8988T (cell line): ENCODE measurements around the gene AGTR2.
"Not testable (repeated sequence)": the region's sequence is repeated elsewhere in the genome, so short reads cannot be mapped to it uniquely, and the experiment has no call there.

Source experiments
- DNase-seq: peaks from one replicate; pipeline ENCODE4 v3.0.0; 2011

Gene AGTR2, protein sequence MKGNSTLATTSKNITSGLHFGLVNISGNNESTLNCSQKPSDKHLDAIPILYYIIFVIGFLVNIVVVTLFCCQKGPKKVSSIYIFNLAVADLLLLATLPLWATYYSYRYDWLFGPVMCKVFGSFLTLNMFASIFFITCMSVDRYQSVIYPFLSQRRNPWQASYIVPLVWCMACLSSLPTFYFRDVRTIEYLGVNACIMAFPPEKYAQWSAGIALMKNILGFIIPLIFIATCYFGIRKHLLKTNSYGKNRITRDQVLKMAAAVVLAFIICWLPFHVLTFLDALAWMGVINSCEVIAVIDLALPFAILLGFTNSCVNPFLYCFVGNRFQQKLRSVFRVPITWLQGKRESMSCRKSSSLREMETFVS

DNA sequence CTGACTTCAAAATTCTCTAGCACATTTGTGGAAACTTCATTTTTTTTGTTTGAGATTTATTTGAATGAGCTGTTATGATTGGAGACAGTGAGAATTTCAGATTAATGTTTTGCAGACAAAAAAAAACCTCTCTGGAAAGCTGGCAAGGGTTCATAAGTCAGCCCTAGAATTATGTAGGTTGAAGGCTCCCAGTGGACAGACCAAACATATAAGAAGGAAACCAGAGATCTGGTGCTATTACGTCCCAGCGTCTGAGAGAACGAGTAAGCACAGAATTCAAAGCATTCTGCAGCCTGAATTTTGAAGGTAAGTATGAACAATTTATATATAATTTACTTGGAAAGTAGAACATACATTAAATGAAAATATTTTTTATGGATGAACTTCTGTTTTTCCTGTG, at the start of gene AGTR2:
AGTR2 (plus strand) TSS at position 234 of the 400 bp plus-strand sequence. CDS start 1,537 bp downstream, outside the sequence.
- DNase-seq, result no peak

DNA sequence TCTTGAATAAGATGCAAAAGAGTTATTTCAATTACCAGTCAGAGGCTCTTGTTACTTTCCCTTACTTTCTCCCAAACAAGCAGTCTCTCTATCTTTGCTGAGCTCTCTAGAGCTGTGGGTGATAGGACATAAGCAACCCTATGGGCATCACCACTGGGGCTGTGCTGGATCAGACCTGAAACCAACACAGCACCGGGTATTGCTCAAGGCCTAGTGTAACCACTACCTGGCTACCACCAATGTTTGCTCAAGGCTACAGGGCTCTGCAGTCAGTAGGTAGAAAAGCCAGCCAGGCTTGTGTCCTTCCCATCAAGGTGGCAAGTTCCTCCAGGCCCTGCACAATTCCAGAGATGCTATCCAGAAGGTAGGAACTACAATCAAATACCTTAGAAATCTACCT, 35.3 kb upstream of the AGTR2 start:
- DNase-seq, result no peak

DNA sequence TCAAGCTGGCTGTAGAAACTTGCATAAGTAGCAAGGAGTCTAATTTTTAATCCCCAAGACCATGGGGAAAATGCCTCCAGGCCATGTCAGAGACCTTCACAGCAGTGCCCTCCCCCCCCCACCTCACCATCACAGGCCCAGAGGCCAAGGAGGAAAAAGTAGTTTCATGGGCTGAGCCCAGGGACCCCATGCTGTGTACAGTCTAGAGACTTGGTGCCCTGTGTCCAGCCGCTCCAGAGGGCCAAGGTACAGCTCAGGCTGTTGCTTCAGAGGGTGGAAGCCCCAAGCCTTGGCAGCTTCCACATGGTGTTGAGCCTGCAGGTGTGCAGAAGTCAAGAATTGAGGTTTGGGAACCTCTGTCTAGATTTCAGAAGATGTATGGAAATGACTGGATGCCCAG, 29.3 kb upstream of the AGTR2 start:
- not testable (repeated sequence) for DNase-seq

DNA sequence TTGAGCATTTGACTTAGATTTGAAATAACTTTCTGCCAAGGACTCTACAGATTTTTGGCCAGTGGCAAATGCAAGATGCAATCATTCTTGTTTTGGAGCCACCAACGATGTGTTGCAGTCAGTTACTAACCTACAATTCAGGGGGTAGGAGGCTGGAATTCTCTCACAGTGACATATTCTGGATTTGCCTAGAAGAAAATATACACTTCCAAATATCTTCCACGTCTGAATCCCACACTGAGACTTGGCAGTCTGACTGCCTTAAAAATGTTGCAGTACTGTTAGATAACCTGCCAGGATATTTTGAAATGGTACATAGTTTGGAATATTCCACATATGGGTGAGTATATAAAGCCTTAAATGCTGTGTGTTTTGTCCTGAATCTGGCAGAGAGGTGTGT, 27.6 kb upstream of the AGTR2 start:
- no peak for DNase-seq

DNA sequence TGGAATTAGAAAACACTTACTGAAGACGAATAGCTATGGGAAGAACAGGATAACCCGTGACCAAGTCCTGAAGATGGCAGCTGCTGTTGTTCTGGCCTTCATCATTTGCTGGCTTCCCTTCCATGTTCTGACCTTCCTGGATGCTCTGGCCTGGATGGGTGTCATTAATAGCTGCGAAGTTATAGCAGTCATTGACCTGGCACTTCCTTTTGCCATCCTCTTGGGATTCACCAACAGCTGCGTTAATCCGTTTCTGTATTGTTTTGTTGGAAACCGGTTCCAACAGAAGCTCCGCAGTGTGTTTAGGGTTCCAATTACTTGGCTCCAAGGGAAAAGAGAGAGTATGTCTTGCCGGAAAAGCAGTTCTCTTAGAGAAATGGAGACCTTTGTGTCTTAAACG, 2.4 kb downstream of the AGTR2 start:
- no peak for DNase-seq

DNA sequence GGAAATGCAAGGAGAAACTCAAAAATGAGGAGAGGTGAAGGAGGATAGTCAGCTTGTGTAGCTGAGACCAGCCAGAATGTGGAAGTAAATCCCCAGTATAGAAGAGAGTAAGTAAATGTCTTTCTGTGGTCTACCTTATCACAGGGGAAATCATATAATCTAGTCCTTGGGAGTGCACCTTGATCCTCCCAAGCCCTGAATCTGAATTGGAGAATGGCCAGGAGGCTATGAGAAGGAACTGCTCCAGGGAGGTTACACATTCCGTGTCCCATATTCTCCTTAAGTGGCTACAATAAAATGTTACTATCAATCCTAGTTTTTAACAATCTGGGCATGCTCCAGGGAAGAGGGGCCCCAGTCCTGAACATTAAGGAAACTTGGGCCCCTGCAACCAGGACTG, 10.8 kb downstream of the AGTR2 start:
- no peak for DNase-seq

DNA sequence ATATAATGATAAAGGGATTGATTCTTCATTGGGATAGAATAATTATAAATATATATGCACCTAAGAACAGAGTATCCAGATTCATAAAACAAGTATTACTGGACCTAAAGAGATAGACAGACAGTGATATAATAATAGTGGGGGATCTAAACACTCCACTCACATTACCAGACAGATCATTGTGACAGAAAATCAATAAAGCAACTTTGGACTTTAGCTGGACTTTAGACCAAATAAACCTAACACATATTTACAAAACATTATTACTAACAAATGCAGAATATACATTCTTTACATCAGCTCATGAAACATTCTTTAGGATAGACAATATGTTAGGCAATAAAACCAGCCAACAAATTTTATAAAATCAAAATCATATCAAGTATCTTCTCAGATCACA, 14.6 kb downstream of the AGTR2 start:
- DNase-seq, result no peak

DNA sequence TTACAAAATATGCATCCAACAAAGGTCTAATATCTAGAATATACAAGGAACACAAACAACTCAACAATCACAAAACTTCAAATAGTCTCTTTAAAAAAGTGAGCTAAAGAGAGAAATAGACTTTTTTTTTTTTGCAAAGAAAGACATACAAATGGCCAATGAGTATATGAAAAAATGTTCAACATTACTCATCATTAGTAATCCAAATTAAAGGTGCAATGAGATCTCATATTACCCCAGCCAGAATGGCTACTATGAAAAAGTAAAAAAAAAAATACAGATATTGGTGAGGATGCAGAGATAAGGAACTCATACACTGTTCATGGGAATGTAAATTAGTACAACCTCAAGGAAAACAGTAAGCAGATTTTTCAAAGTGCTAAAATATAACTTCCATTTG, 24.1 kb downstream of the AGTR2 start:
- DNase-seq, result no peak

DNA sequence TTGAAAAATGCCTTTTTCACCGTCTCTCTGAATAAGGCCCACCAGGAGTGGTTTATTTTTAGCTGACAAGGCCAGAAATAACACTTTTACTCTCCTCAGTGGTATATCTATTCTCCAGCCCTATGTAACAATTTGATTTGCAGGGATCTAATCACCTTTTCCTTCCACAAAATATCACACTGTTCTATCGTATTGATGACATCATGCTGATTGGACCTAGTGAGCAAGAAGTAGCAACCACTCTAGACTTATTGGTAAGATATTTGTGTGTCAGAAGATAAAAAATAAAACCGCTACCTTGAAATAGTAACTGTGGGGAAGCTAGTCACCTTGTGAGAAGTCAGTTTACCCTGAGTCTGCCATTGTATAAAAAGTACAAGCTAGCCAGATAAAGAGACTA, 27.7 kb downstream of the AGTR2 start:
- DNase-seq, result no peak

DNA sequence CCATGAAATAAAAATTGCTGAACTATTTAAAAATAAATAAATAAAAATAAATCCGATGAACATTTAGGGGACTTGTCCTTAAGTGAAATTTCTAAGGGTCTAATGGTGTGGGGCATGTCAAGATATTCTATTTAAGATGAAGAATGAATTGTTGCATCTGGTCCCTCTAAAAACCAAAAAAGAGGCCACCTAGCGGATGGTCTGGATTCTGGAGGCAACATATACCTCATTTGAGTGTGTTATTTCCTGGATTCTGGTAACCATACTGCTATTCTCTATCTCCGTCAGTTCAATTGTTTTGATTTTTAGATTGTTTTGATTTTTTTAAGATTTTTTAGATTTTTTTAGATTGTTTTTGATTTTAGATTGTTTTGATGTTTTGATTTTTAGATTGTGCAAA, 28.3 kb downstream of the AGTR2 start:
- DNase-seq, result no peak

DNA sequence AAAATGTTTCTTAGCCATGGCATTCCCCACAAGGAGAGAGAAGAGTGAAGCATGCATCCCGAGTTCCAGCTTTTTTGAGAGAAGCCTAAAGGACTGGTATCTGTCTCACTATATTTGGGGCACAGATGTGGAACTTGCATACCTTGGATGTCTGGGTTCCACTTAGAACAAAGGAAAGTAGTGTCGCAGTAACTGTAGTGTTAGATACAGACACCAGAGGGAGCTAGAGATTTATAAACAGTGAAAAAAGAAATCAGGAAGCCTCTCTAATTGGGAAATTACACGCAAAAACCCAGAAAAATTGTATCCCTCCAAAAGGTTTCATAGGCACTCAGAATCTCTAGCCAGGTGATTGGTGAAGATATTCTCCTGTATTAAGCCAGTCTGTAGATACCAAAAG, 34.4 kb downstream of the AGTR2 start:
- DNase-seq, result no peak

DNA sequence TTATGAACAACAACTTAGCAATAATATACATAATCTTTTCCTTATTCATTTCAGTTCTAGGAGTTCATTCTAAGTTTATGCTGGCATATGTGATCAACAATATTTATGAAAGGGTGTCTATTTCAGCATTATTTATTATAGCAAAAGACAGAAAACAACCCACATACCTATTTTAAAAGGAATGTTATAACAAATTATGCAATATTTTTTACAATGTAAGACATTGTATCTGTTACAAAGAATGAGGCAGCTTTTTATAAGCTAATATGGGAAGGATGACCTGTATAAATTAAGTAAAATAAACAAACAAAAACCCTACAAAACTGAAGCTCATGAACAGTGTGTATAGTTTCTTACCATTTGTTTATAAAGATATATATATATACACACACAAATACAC, 42.7 kb downstream of the AGTR2 start:
- no peak for DNase-seq

DNA sequence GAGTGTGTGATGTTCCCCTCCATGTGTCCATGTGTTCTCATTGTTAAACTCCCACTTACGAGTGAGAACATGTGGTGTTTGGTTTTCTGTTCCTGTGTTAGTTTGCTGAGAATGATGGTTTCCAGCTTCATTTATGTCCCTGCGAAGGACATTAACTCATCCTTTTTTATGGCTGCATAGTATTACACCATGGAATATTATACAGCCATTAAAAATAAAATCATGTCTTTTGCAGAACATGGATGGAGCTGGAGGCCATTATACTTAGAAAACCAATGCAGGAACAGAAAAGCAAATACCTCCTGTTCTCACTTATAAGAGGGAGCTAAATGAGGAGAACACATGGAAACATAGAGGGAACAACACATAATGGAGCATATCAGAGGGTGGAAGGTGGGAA, 46.5 kb downstream of the AGTR2 start:
- not testable (repeated sequence) for DNase-seq
